Mucosa of gallbladder (tissue), 1 donor: Measurements from ENCODE around the gene ZNF839. TPM values are rescaled to one million over a fixed set of nuclear protein-coding genes. Genes with fewer than 3 reads are reported as not detected.
"Not testable (repeated sequence)": the region's sequence is repeated elsewhere in the genome, so short reads cannot be mapped to it uniquely, and the experiment has no call there.

Source experiments
- DNase-seq: peaks from one replicate; pipeline ENCODE4 v3.0.0-alpha.2; 2020; ENCODE audit warnings: low spot score
- total RNA-seq: library from RNA; stranded (reverse); gene quantifications from one replicate; pipeline ENCODE4 v1.2.1, GENCODE V29; 2021
- donor health status: DM: no; HTN: no; CAD: no.

Gene ZNF839
- total RNA-seq = 11.1 TPM

- DNase-seq = peak; percentile 93
These were observed at the start of gene ZNF839 for GRCh38 chr14:102319351-102320032. TSS of gene ZNF839 (plus strand) at chr14:102319746. CDS start at chr14:102319766, 20 bp downstream.

DNA sequence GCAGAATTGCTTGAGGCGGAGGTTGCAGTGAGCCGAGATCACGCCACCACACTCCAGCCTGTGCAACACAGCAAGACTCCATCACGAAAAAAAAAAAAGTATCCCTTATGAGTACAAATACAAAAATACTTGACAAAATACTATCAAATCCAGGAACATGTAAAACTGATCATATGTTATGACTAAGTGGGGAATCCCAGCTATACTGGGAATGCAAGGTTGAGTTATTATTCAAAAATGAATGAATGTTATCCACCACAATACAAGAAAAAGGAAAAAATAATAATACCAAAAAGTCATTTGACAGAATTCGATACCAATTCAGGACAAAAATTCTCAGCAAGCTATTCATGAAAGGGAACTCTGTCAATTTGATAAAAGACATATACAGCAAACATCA lies 47.2 kb upstream of the ZNF839 start:
- no peak for DNase-seq

GRCh38 chr14:102275866-102276265 lies 43.7 kb upstream of the ZNF839 start:
- DNase-seq = no peak

DNA sequence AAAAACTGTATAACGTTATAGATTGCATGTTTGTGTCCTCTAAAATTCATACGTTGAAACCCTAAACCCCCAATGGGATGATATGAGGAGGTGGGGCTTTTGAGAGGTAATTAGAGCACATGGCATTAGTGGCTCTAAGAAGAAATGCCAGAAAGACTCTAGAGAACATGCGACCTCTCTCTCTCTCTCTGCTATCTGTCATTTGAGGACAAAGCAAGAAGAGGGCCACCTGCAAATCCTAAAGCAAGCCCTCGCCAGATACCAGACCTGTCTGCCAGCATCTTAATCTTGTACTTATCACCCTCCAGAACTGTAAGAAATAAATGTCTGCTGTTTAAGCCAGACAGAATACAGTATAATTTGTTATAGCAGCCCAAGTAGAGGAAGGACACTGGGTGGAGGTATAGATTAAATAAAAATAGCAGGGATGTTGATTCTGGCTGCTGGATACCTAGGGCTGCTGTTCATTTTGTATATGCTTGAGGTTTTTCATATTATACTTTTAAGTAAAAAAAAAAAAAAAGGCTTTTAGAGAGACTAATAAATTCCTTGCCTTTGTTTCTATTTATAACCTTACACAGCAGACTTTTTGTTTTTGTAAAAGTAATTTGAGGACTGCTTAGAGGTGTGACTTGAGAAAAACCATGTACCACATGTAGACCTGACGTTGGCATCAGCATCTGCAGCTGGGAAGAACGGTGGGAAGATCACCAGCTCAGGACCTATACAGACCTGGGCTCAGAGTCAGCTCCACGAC lies 41.5 kb upstream of the ZNF839 start:
- DNase-seq = no peak

GRCh38 chr14:102278631-102278935 lies 41.0 kb upstream of the ZNF839 start:
- no peak for DNase-seq

DNA sequence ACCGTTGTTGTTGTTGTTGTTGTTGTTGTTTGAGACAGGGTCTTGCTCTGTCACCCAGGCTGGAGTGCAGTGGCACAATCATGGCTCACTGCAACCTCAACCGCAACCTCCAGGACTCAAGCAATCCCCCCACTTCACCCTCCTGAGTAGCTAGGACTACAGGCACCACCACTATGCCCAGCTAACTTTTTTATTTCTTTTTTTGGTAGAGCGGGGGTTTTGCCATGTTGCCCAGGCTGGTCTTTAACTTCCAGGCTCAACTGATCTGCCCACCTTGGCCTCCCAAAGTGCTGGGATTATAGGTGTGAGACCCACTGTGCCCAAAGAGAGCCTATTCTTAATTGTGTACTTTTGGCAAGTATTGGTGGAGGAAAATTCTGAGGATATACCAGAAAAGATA lies 40.3 kb upstream of the ZNF839 start:
- no peak for DNase-seq

DNA sequence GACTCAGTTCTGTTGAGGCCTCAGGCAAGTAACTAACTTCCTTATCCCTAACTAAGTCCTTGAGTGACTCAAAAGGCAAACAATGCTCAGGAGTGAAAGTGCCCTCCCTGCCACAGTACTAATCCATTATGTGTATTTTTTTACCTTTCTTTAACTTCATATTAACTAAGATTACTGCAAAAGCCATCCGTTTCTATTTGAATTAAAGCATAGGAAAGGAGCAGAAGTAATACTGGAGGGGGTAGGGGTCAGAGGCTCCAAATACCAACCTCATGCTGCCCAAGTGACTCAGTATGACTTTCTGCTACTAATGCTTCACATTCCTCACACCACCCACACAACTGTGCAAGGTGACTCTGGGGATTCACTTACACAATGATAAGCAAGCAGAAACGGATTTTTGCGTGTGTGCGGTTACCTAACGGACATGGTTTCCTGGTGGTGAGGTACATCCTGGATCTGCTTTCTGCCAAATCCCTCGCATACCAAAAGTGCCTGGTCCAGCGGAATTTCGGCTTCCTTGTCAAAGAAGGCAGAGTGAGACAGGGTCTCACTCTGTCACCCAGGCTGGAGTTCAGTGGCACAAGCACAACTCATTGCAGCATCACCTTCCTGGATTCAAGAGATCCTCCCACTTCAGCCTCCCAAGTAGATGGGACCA lies 39.7 kb upstream of the ZNF839 start:
- no peak for DNase-seq

DNA sequence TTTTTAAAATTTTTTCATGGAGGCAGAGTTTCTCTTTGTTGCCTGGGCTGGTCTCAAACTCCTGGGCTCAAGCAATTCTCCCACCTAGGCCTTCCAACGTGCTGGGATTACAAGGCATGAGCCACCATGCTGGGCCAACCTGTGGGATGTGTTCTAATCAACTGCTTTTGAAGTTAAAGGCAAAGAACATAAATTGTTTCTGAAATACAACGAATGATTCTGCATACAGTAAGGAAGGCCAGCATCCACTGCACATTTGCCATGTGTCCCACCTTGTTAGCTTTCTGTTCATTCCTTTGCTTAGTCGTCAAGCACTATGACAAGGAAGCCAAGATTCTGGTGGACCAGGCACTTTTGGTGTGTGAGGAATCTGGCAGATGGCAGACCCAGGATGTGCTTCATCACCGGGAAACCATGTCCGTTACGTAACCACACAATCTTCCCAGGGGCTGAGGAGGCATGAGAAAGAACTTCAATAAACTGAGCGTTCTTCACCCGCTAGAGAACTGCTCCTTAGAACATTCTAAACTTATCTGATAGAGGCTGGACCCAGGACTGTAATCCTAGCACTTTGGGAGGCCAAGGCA lies 39.1 kb upstream of the ZNF839 start:
- DNase-seq = no peak

GRCh38 chr14:102282751-102283465 lies 36.6 kb upstream of the ZNF839 start:
- no peak for DNase-seq

GRCh38 chr14:102283631-102284129 lies 35.9 kb upstream of the ZNF839 start:
- no peak for DNase-seq

- no peak for DNase-seq
These were observed 34.4 kb upstream of the ZNF839 start for GRCh38 chr14:102285106-102285505.

- no peak for DNase-seq
These were observed 31.4 kb upstream of the ZNF839 start for GRCh38 chr14:102288139-102288538.

DNA sequence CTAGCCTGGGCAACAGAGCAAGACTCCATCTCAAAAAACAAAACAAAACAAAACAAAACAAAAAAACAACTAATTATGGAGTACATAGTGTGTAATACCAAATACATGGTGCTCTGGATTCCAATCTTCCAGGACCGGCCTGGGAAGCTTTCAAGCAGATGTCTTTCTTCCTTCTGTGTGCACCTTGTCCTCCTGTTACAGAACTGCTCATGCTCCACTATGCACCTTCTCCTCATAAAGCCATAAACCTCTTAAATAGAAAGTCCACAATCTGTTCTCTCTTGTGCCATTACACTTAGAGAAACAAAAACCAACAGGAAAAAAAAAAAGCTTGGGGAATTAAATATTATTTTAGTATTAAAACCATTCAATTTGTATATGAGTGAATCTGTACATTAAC lies 27.1 kb upstream of the ZNF839 start:
- no peak for DNase-seq

DNA sequence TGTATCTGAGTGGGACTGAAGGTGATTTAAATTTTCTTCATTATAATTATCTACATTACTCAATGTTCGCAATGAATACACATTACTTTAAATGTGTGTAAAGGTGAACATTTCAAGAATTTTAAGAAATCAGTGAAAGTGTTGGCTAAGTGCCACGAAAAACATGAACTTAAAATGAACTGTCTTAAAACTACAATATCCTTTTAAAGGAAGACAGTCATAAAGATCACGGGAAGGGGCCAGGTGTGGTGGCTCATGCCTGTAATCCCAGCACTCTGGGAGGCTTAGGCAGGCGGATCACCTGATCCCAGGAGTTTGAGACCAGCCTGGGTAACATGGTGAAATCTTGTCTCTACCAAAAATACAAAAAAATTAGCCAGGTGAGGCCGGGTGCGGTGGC lies 25.8 kb upstream of the ZNF839 start:
- no peak for DNase-seq

GRCh38 chr14:102295270-102295669 lies 24.3 kb upstream of the ZNF839 start:
- DNase-seq = no peak

GRCh38 chr14:102297436-102298170 lies 21.9 kb upstream of the ZNF839 start:
- DNase-seq = no peak

GRCh38 chr14:102298303-102299070 lies 21.1 kb upstream of the ZNF839 start:
- not testable (repeated sequence) for DNase-seq

- no peak for DNase-seq
These were observed 15.9 kb upstream of the ZNF839 start for GRCh38 chr14:102303664-102304063.

- peak; percentile 97 for DNase-seq
These were observed 14.7 kb upstream of the ZNF839 start, which contains the start of gene MOK for GRCh38 chr14:102304611-102305506. TSS of gene MOK (minus strand) at chr14:102305164. CDS start at chr14:102304968, 196 bp downstream.
